Spinal cord (tissue), 10 donors: ENCODE results near the gene MSH5. TPM values are rescaled to one million over a fixed set of nuclear protein-coding genes. Genes with fewer than 3 reads are reported as not detected.

Source experiments
- DNase-seq, 6 donors: peaks; one replicate each; pipeline versions ENCODE4 v3.0.0 to v3.0.0-alpha.2; 2013 to 2015; ENCODE audit warnings: low spot score in 6 of 6, low read depth in 4 of 6
- H3K27ac ChIP-seq: one replicate; pipeline ENCODE4 v1.5.1; 2013; ENCODE audit warnings: low read depth, low read length, control low read depth
- H3K27me3 ChIP-seq: one replicate; pipeline ENCODE4 v1.6.1; 2013; ENCODE audit warnings: low read length; ENCODE audit not compliant: control insufficient read depth, insufficient read depth
- H3K36me3 ChIP-seq: one replicate; pipeline ENCODE4 v1.6.1; 2013; ENCODE audit warnings: low read length; ENCODE audit not compliant: control insufficient read depth, insufficient read depth
- H3K4me1 ChIP-seq: one replicate; pipeline ENCODE4 v1.6.1; 2013; ENCODE audit warnings: low read length; ENCODE audit not compliant: control insufficient read depth, insufficient read depth
- H3K4me3 ChIP-seq: one replicate; pipeline ENCODE4 v1.5.1; 2013; ENCODE audit warnings: low read depth, low read length, control low read depth
- H3K9me3 ChIP-seq: one replicate; pipeline ENCODE4 v1.6.1; 2013; ENCODE audit warnings: low read length; ENCODE audit not compliant: control insufficient read depth, insufficient read depth
- WGBS: methylation state at CpG from one replicate; pipeline ENCODE4 v1.1.5; 2013; ENCODE audit warnings: missing lambda C conversion rate; ENCODE audit not compliant: insufficient coverage; 5-methylcytosine and 5-hydroxymethylcytosine counted together
- polyA plus RNA-seq, 2 donors: library from polyadenylated mRNA; unstranded; fragments of 120-200 nt; gene quantifications; one replicate each; pipeline ENCODE4 v1.2.1, GENCODE V29; 2013; ENCODE audit not compliant: insufficient read length in 2 of 2
- total RNA-seq, 2 donors: library from RNA; depleted of rRNA in 1 of 2; stranded (reverse); fragments of 120-200 nt in 1 of 2; fragments of >200 nt in 1 of 2; gene quantifications; one replicate each; pipeline versions ENCODE4 v1.2.3 to v1.2.4, GENCODE V29; 2013 to 2014
- donor health status: healthy.

MSH5 gene
- total and polyA plus RNA-seq, 4 donors: 6.2 to 38.8 (median 19.6) TPM

DNA sequence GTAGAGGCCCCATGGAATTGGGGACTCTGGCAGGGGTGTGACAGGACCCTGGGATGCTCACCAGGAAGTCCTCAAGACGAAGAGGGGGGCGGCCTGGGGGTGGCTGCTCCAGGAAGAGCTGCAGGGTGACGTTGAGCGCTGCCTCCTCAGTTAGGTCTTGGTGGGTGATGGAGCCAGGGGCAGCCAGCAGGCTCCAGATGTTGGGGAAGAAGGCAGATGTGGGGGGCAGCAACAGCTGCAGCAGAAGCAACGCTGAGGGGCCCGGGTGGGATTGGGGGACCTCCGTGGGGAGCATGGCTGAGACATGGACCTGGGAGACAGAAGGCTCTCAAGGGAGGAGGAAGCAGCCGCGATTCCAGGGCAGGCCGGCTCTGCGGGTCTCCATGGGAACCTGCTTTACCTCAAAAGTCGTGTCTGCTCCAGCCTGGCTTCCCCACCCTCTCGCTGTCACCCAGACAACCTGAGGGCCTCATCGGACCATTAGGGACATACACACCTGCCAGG is 36.7 kb downstream of the MSH5 start:
- H3K27ac ChIP-seq: no peak overlapping the region
- H3K4me3 ChIP-seq: no peak overlapping the region
- peaks cover 59% of the 10 kb centered on the region for H3K36me3 ChIP-seq
- DNase-seq: no peak
- WGBS: 50% methylated on average over 14 of the region's 14 CpGs
- no peaks in the 10 kb centered on the region for H3K9me3 ChIP-seq
- no peaks in the 10 kb centered on the region for H3K27me3 ChIP-seq
- H3K4me1 ChIP-seq: peaks cover 17% of the 10 kb centered on the region

DNA sequence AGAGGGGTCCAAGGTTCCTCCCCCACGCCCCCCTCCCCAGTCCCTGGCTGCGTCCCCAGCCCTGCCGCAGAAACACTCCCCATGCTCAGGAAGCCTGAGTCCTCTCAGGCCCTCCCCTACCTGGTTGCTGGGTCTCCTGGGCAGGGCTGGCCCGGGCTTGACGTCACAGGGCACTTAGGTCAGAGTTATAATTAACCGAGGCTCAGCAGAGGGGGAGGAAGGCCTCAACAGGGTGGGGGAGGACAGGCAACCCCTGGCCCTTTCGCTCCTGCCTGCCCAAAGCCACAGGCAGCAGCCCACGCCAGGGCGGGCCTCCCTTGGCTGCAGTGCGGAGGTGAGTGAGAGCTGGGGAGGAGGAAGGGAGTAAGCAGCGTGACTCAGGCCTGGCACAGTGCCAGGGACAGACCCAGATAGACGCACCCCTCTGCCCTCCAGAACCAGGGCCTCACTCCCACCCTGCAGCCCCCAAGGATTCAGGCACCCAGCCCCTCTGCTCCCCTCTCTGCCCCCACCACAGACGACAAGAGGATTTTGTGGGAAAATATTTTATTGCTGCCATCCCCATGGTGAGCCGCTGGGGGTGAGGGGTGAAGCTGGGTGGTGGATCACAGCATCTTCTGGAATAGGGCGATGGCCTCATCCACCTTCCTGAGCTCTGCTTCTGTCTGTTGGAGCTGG is 37.3 kb downstream of the MSH5 start, which contains the start of gene VWA7:
TSS of gene VWA7 (minus strand) at position 340 of the 678 bp plus-strand sequence. CDS start 549 bp downstream, outside the sequence.
- H3K27ac ChIP-seq: no peak within 1 kb of the TSS
- peak in 2 of 6 donors; percentile 8 to 35 for DNase-seq
- no peaks in the 10 kb centered on the region for H3K27me3 ChIP-seq
- peaks cover 65% of the 10 kb centered on the region for H3K36me3 ChIP-seq
- peaks cover 17% of the 10 kb centered on the region for H3K4me1 ChIP-seq
- H3K4me3 ChIP-seq: no peak within 1 kb of the TSS
- WGBS: 55% methylated on average over 8 of the region's 15 CpGs
- H3K9me3 ChIP-seq: no peaks in the 10 kb centered on the region

DNA sequence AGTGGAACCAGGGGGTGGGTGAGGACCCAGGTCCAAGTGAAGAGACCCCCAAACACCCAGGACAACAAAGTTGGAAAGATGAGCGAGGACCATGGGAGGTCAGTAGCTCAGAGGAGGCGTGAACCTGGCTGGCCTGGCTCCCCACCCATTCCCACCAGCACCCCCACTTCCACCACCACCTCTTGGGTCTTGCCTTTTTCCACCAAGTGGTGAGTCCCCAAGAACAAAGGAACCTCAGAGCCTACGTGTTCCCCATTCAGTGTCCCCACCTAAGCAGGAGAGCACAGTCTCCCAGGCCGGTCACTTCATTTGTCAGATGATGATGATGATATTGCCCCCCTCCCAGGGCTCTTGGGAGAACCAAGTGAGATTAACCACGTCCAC is 37.9 kb downstream of the MSH5 start:
- H3K4me1 ChIP-seq: peaks cover 17% of the 10 kb centered on the region
- no peak for DNase-seq
- H3K9me3 ChIP-seq: no peaks in the 10 kb centered on the region
- no peak overlapping the region for H3K4me3 ChIP-seq
- H3K27ac ChIP-seq: no peak overlapping the region
- H3K27me3 ChIP-seq: no peaks in the 10 kb centered on the region
- peaks cover 70% of the 10 kb centered on the region for H3K36me3 ChIP-seq
- WGBS: 100% methylated on average over 2 of the region's 5 CpGs

DNA sequence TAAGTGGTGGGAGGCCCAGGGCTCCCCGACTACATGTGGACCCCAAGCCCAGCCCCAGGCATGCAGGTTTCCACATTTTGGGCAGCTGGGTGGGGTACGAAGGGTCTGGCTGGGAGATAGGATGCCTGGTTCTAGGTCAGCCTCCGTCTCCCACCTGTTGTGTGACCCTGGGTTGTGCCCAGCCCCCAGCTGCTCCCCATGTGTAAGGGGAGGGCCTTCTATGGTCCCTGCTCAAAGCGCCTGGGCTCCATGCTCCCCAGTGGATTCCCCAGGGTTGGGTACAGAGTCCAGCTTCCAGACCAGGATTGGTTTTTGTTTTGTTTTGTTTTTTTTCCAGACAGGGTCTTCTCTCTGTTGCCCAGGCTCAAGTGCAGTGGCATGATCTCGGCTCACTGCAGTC is 38.4 kb downstream of the MSH5 start:
- Histone ChIP-seq H3K27ac (no peak overlapping the region), H3K27me3 (no peaks in the 10 kb centered on the region), H3K9me3 (no peaks in the 10 kb centered on the region), H3K36me3 (peaks cover 75% of the 10 kb centered on the region), H3K4me1 (peaks cover 13% of the 10 kb centered on the region), H3K4me3 (no peak overlapping the region)
- 83% methylated on average over 4 of the region's 5 CpGs for whole genome bisulfite sequencing
- DNase-seq: no peak

DNA sequence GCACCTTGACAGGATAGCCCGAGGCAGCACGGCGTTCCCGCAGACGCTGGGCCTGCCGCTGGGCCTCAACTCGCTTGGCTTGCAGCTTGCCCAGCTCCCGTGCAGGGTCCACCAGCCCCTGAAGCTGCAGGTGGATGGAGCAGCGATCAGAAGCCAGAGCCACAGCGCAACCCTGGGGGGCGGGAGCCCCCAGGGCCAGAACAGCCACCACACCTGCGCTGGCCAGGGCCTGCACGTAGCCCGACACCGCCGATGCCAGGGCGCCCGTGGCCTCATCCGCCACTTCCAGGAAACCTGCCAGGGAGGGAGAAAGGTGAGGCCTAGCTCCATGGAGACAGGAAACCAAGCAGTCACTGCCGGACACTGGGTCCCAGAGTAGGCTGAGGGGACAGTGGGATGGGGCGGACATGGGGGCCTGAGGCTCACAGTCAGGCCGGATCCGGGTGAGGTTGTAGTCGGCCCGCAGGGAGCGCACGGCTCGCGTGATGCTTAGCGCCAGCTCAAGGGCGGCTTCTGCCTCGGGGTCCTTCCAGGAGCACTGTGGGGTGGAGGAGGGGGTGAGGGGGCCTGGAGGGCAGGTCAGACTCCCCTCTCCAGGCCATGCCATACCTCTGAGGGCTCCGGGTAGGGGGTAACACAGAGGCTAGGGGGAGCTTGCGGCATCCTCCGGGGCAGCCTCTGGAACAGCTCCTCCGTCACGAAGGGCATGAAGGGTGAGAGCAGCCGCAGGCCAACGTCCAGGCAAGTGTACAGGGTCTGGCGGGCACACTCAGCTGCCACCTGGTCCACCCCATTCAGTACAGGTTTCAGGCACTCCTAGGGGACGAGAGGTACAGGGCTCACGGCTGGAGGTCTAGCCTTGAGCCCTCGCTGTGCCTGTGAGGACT is 39.4 kb downstream of the MSH5 start:
- no peak overlapping the region for H3K4me3 ChIP-seq
- H3K27ac ChIP-seq: no peak overlapping the region
- no peaks in the 10 kb centered on the region for H3K9me3 ChIP-seq
- no peaks in the 10 kb centered on the region for H3K27me3 ChIP-seq
- 95% methylated on average over 31 of the region's 43 CpGs for WGBS
- H3K4me1 ChIP-seq: peaks cover 14% of the 10 kb centered on the region
- no peak for DNase-seq
- H3K36me3 ChIP-seq: peaks cover 86% of the 10 kb centered on the region

DNA sequence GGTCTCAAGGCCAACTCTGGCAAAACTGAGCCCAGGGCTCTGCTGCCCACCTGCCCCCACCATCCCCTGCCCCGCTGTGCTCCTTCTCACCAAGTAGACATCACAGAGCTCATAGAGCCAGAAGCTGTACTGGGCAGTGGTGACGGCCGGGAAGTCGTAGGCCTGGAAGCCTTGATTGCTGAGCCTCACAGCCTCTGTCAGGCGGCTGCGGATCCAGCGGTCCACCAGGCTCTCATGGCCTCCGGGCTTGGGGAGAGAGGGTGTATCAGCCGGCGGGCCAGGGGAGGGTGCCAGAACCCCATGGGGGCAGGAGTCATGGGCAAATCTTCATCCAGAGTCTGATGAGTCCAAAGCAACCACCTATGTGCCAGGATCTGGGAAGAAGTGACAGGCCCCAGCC is 40.1 kb downstream of the MSH5 start:
- Histone ChIP-seq H3K4me3 (no peak overlapping the region), H3K9me3 (no peaks in the 10 kb centered on the region), H3K36me3 (peaks cover 92% of the 10 kb centered on the region), H3K27me3 (no peaks in the 10 kb centered on the region), H3K27ac (no peak overlapping the region), H3K4me1 (peaks cover 20% of the 10 kb centered on the region)
- 93% methylated on average over 10 of the region's 10 CpGs for WGBS
- no peak for DNase-seq

DNA sequence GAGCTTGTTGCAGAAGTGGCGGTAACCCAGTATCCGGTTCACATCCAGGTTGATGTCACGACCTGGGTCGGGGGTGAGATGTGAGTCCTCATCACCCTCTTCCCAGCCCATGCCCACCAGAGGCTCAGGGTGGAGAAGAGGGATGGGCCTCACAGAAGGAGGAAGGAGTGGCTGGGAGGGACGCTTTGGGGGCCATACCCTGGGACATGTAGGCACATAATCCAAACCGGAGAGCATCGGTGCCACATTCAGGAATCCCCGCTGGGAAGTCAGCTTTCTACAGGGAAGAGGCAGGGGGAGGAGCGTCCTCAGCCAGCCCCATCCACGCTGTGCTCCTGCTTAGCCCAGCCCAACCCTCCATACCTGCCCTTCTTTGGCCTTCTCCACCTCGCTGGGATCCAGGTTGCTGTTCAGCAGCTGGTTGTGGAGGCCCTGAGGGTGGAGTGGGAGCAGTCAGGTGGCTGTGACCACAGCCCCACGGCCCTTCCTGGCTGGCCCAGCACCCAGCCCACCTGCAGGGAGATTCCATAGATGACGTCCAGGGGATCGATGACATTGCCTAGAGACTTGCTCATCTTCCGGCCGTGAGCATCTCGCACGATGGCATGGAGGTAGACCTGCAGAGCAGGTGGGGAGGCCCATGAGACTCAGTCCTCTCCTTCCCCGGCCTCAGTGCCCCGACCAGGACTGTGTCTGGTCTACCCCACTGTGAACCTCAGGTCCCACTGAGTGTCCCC is 40.9 kb downstream of the MSH5 start:
- Histone ChIP-seq H3K36me3 (peaks cover 95% of the 10 kb centered on the region), H3K27ac (no peak overlapping the region), H3K27me3 (no peaks in the 10 kb centered on the region), H3K4me1 (peaks cover 27% of the 10 kb centered on the region), H3K4me3 (no peak overlapping the region), H3K9me3 (no peaks in the 10 kb centered on the region)
- 88% methylated on average over 9 of the region's 20 CpGs for WGBS
- DNase-seq: no peak

DNA sequence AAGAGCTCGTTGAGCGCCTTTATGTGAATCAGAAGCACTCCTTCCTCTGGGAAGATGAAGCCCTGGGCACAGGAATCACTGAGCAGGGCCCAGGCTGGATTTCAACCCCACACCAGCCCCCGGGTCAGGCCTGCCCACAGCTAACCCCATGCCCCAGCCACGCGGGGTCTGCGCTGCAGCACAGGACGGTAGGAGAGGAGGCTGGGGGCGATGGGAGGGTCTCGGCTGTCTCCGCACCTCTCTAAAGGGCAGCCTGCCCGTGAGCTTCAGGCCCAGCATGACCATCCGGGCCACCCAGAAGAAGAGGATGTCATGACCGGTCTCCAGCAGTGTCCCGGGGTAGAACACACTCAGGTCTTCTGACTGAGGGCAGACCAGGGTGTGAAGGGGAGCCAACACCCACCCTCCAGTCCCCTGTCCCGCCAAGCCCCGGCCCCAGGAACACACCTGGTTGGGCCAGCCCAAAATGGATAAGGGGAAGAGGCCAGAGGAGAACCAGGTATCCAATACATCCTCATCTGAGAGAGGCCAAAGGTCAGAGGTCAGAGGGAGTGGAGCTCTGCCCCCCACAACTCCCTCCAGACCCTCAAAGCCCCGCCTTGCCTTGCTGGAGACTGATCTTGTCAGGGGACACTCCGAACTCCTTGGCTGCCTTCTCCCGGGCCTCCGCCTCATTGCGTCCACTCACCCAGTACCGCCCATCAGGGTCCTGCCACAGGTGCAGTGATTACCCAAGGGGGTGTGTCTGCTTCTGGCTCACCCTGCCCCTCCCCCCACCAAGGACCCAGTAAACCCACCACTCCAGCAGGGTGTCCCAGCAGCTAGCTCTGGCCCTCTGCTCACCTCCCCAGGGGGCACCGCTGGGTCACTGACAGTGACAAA is 41.7 kb downstream of the MSH5 start:
- H3K9me3 ChIP-seq: no peaks in the 10 kb centered on the region
- H3K4me3 ChIP-seq: no peak overlapping the region
- peaks cover 97% of the 10 kb centered on the region for H3K36me3 ChIP-seq
- H3K27me3 ChIP-seq: no peaks in the 10 kb centered on the region
- H3K4me1 ChIP-seq: peaks cover 26% of the 10 kb centered on the region
- WGBS: 91% methylated on average over 17 of the region's 23 CpGs
- no peak overlapping the region for H3K27ac ChIP-seq
- DNase-seq: no peak
